Measurements from ENCODE around the gene ARPP21.
"Not testable (repeated sequence)": the region's sequence is repeated elsewhere in the genome, so short reads cannot be mapped to it uniquely, and the experiment has no call there.

ARPP21 gene

GRCh38 chr3:35787936-35788335, 148.6 kb downstream of the ARPP21 start:
- no peak for DNase-seq

GRCh38 chr3:35789042-35789831, 149.9 kb downstream of the ARPP21 start:
- no peak for DNase-seq

GRCh38 chr3:35790764-35791163, 151.4 kb downstream of the ARPP21 start:
- no peak for DNase-seq

- no peak for DNase-seq
These were observed 154.3 kb downstream of the ARPP21 start for GRCh38 chr3:35793667-35794066.

- no peak for DNase-seq
These were observed 161.7 kb downstream of the ARPP21 start for GRCh38 chr3:35800960-35801459.

GRCh38 chr3:35814531-35814930, 175.2 kb downstream of the ARPP21 start:
- DNase-seq: no peak

GRCh38 chr3:35815796-35816195, 176.5 kb downstream of the ARPP21 start:
- not testable (repeated sequence) for DNase-seq

- no peak for DNase-seq
These were observed 177.9 kb downstream of the ARPP21 start for GRCh38 chr3:35817216-35817615.

- no peak for DNase-seq
These were observed 192.8 kb downstream of the ARPP21 start for GRCh38 chr3:35832140-35832571.
